Fibroblast of peridontal ligament (primary cell): Measurements from ENCODE around the gene CCDC200.
"Not testable (repeated sequence)": the region's sequence is repeated elsewhere in the genome, so short reads cannot be mapped to it uniquely, and the experiment has no call there.

Experiments used
- DNase-seq: peaks from one replicate; pipeline ENCODE4 v3.0.0-alpha.2; 2010; ENCODE audit errors: extremely low read depth

Gene CCDC200

GRCh38 chr17:43228020-43228782 lies at the start of gene CCDC200:
TSS of gene CCDC200 (minus strand) at chr17:43228623. CDS start at chr17:43228554, 69 bp downstream.
- DNase-seq: not testable (repeated sequence)

GRCh38 chr17:43272914-43273313 lies 44.5 kb upstream of the CCDC200 start:
- not testable (repeated sequence) for DNase-seq

- not testable (repeated sequence) for DNase-seq
Measured at GRCh38 chr17:43272483-43272882, 44.1 kb upstream of the CCDC200 start.

GRCh38 chr17:43270552-43271504 lies 42.4 kb upstream of the CCDC200 start:
- not testable (repeated sequence) for DNase-seq

- DNase-seq: not testable (repeated sequence)
Measured at GRCh38 chr17:43246456-43246855, 18.0 kb upstream of the CCDC200 start.

- DNase-seq: not testable (repeated sequence)
Measured at GRCh38 chr17:43240596-43241352, 12.4 kb upstream of the CCDC200 start.

GRCh38 chr17:43239597-43239996 lies 11.2 kb upstream of the CCDC200 start:
- DNase-seq: not testable (repeated sequence)

GRCh38 chr17:43233877-43234276 lies 5.5 kb upstream of the CCDC200 start, which contains the start of gene RNU2-1:
TSS of gene RNU2-1 (minus strand) at chr17:43233977.
- not testable (repeated sequence) for DNase-seq

- DNase-seq: not testable (repeated sequence)
Measured at GRCh38 chr17:43233263-43233662, 4.8 kb upstream of the CCDC200 start.

GRCh38 chr17:43232021-43232699 lies 3.7 kb upstream of the CCDC200 start:
- DNase-seq: not testable (repeated sequence)

- DNase-seq: not testable (repeated sequence)
Measured at GRCh38 chr17:43231205-43232020, 3.0 kb upstream of the CCDC200 start.

GRCh38 chr17:43226393-43226792 lies 2.0 kb downstream of the CCDC200 start:
- DNase-seq: no peak

- DNase-seq: no peak
Measured at GRCh38 chr17:43224146-43224705, 4.2 kb downstream of the CCDC200 start.

GRCh38 chr17:43220511-43221125 lies 7.8 kb downstream of the CCDC200 start:
- DNase-seq: no peak

GRCh38 chr17:43219746-43220380 lies 8.6 kb downstream of the CCDC200 start:
- peak; percentile 60 for DNase-seq

GRCh38 chr17:43219001-43219400 lies 9.4 kb downstream of the CCDC200 start:
- no peak for DNase-seq

GRCh38 chr17:43217614-43218087 lies 10.8 kb downstream of the CCDC200 start:
- DNase-seq: no peak

GRCh38 chr17:43216762-43217613 lies 11.4 kb downstream of the CCDC200 start:
- no peak for DNase-seq
